Occipital lobe (tissue), 2 donors: ENCODE measurements around the gene TBC1D13. TPM values are rescaled to one million over a fixed set of nuclear protein-coding genes. Genes with fewer than 3 reads are reported as not detected.

Experiments used
- DNase-seq: peaks from one replicate; lab custom pipeline; 2025; lab: John Stamatoyannopoulos, UW
- total RNA-seq: library from RNA; depleted of rRNA; stranded (reverse); fragments of >200 nt; gene quantifications from one replicate; pipeline ENCODE4 v1.2.3, GENCODE V29; 2014

TBC1D13 gene
- total RNA-seq, 1 donor from 2014 or later = 7.5 TPM

- no peak for DNase-seq
Observed at GRCh38 chr9:128820665-128821583, 33.9 kb downstream of the TBC1D13 start.

GRCh38 chr9:128821584-128822406, 34.7 kb downstream of the TBC1D13 start:
- no peak for DNase-seq

GRCh38 chr9:128822407-128823042, 35.5 kb downstream of the TBC1D13 start:
- no peak for DNase-seq

GRCh38 chr9:128823362-128823902, 36.4 kb downstream of the TBC1D13 start:
- no peak for DNase-seq

GRCh38 chr9:128823903-128824406, 36.9 kb downstream of the TBC1D13 start:
- DNase-seq = no peak

- DNase-seq = no peak
Observed at GRCh38 chr9:128824911-128825310, 37.9 kb downstream of the TBC1D13 start.

GRCh38 chr9:128825923-128826700, 39.1 kb downstream of the TBC1D13 start:
- no peak for DNase-seq

- DNase-seq = no peak
Observed at GRCh38 chr9:128828267-128828666, 41.2 kb downstream of the TBC1D13 start.

GRCh38 chr9:128828719-128829452, 41.8 kb downstream of the TBC1D13 start:
- no peak for DNase-seq

GRCh38 chr9:128829477-128830251, 42.6 kb downstream of the TBC1D13 start, which contains the start of gene SPOUT1:
Gene SPOUT1, minus strand, starts transcription at chr9:128829794. Its CDS starts 14 bp downstream, at chr9:128829780.
- peak; percentile 92 for DNase-seq

GRCh38 chr9:128833696-128834095, 46.6 kb downstream of the TBC1D13 start:
- no peak for DNase-seq

- no peak for DNase-seq
Observed at GRCh38 chr9:128835246-128836210, 48.5 kb downstream of the TBC1D13 start.

GRCh38 chr9:128836509-128837145, 49.6 kb downstream of the TBC1D13 start:
- DNase-seq = no peak

GRCh38 chr9:128838338-128838737, 51.3 kb downstream of the TBC1D13 start:
- DNase-seq = no peak

- no peak for DNase-seq
Observed at GRCh38 chr9:128840524-128840923, 53.5 kb downstream of the TBC1D13 start.

- DNase-seq = no peak
Observed at GRCh38 chr9:128841694-128842492, 54.8 kb downstream of the TBC1D13 start.
